CD14-positive monocyte (primary cell): ENCODE measurements around the gene MEIS1. TPM values are rescaled to one million over a fixed set of nuclear protein-coding genes. Genes with fewer than 3 reads are reported as not detected.

ENCODE experiments used
- DNase-seq, 3 donors: peaks; one replicate each; pipeline ENCODE4 v3.0.0-alpha.2; 2011 to 2022
- H2AFZ ChIP-seq: 2 replicates; pipeline ENCODE4 v1.6.0; 2012; ENCODE audit warnings: mild to moderate bottlenecking, low read depth, low read length, inconsistent platforms; ENCODE audit not compliant: insufficient read depth, poor library complexity, severe bottlenecking
- H3K27ac ChIP-seq, 2 donors: 1 replicate in 1 of 2; 2 replicates in 1 of 2; pipeline ENCODE4 v1.5.1; 2012 to 2013; ENCODE audit warnings: low read length in 2 of 2, control low read depth in 1 of 2, inconsistent platforms in 1 of 2, low read depth in 1 of 2, mild to moderate bottlenecking in 1 of 2
- H3K27me3 ChIP-seq, 2 donors: one replicate each; pipeline versions ENCODE4 v1.6.0 to v1.6.1; 2011 to 2013; ENCODE audit warnings: low read length in 2 of 2; ENCODE audit not compliant: control insufficient read depth in 2 of 2, insufficient read depth in 2 of 2
- H3K36me3 ChIP-seq, 2 donors: replicated peaks in 1 of 2; 1 replicate in 1 of 2; 2 replicates in 1 of 2; pipeline versions ENCODE4 v1.5.1 to v1.6.1; 2012 to 2013; ENCODE audit warnings: low read length in 2 of 2, control low read depth in 1 of 2, inconsistent platforms in 1 of 2, mild to moderate bottlenecking in 1 of 2; ENCODE audit not compliant: insufficient read depth in 2 of 2, control insufficient read depth in 1 of 2
- H3K4me1 ChIP-seq, 2 donors: 1 replicate in 1 of 2; 2 replicates in 1 of 2; pipeline versions ENCODE4 v1.5.1 to v1.6.1; 2012 to 2013; ENCODE audit warnings: low read length in 2 of 2, control low read depth in 1 of 2, inconsistent platforms in 1 of 2, mild to moderate bottlenecking in 1 of 2, moderate library complexity in 1 of 2; ENCODE audit not compliant: insufficient read depth in 2 of 2, control insufficient read depth in 1 of 2
- H3K4me2 ChIP-seq: replicated peaks from 2 replicates; pipeline ENCODE3; 2012; ENCODE audit warnings: low read length, moderate library complexity, mild to moderate bottlenecking; ENCODE audit not compliant: poor library complexity, severe bottlenecking; ENCODE audit errors: extremely low read depth
- H3K4me3 ChIP-seq, 3 experiments: fragments of 200-600 bp in 1 of 3; sonication (generic) in 1 of 3; replicated peaks in 1 of 3; 1 replicate in 2 of 3; 2 replicates in 1 of 3; pipeline ENCODE4 v1.5.1; 2011 to 2013; ENCODE audit warnings: low read length in 3 of 3, mild to moderate bottlenecking in 3 of 3, control low read depth in 2 of 3, low read depth in 2 of 3, inconsistent platforms in 1 of 3, moderate library complexity in 1 of 3
- H3K79me2 ChIP-seq: 2 replicates; pipeline ENCODE4 v1.6.0; 2012; ENCODE audit warnings: mild to moderate bottlenecking, control low read depth, inconsistent platforms, low read length, moderate library complexity; ENCODE audit not compliant: insufficient read depth
- H3K9ac ChIP-seq: 2 replicates; pipeline ENCODE4 v1.6.0; 2017; ENCODE audit warnings: low read length, mild to moderate bottlenecking; ENCODE audit not compliant: insufficient read depth, poor library complexity, severe bottlenecking
- H3K9me3 ChIP-seq, 2 donors: replicated peaks in 1 of 2; 1 replicate in 1 of 2; 2 replicates in 1 of 2; pipeline versions ENCODE4 v1.5.1 to v1.6.1; 2012 to 2013; ENCODE audit warnings: low read length in 2 of 2, control low read depth in 1 of 2; ENCODE audit not compliant: control insufficient read depth in 1 of 2, insufficient read depth in 1 of 2
- H4K20me1 ChIP-seq: 2 replicates; pipeline ENCODE4 v1.6.0; 2012; ENCODE audit warnings: mild to moderate bottlenecking, low read length, control low read depth, moderate library complexity; ENCODE audit not compliant: insufficient read depth
- H3K27ac Mint-ChIP-seq, 7 donors: one replicate each; pipeline ENCODE4 v1.8.0; 2020; ENCODE audit warnings: mild to moderate bottlenecking in 7 of 7, mixed read lengths in 7 of 7, moderate library complexity in 6 of 7, inconsistent platforms in 2 of 7
- H3K27me3 Mint-ChIP-seq, 3 donors: one replicate each; pipeline ENCODE4 v1.8.0; 2021 to 2022; ENCODE audit warnings: low read depth in 3 of 3, mild to moderate bottlenecking in 3 of 3, mixed read lengths in 3 of 3, moderate library complexity in 3 of 3, inconsistent platforms in 1 of 3
- H3K36me3 Mint-ChIP-seq, 2 donors: one replicate each; pipeline ENCODE4 v1.8.0; 2020; ENCODE audit warnings: mixed read lengths in 2 of 2, inconsistent platforms in 1 of 2, mild to moderate bottlenecking in 1 of 2
- H3K4me1 Mint-ChIP-seq: one replicate; pipeline ENCODE4 v1.8.0; 2020; ENCODE audit warnings: mild to moderate bottlenecking, mixed read lengths
- H3K4me3 Mint-ChIP-seq, 2 donors: one replicate each; pipeline ENCODE4 v1.8.0; 2020; ENCODE audit warnings: mild to moderate bottlenecking in 2 of 2, mixed read lengths in 2 of 2, moderate library complexity in 1 of 2
- H3K9me3 Mint-ChIP-seq, 7 donors: one replicate each; pipeline ENCODE4 v1.8.0; 2020 to 2022; ENCODE audit warnings: mixed read lengths in 7 of 7, mild to moderate bottlenecking in 6 of 7, moderate library complexity in 6 of 7, inconsistent platforms in 2 of 7
- WGBS: methylation state at CpG from one replicate; pipeline ENCODE4 v1.1.5; 2013; ENCODE audit warnings: missing lambda C conversion rate; ENCODE audit not compliant: insufficient coverage; 5-methylcytosine and 5-hydroxymethylcytosine counted together
- intact Hi-C, 2 donors: fragments of 100-400 bp; cut with micrococcal nuclease; formaldehyde crosslinking; loops; one replicate each; pipeline versions ENCODE4 v1.15.0 to v1.15.1; 2023
- polyA plus RNA-seq, 3 donors: library from polyadenylated mRNA; depleted of rRNA in 1 of 3; unstranded in 2 of 3; stranded (reverse) in 1 of 3; fragments of 300-500 nt in 2 of 3; fragments of >200 nt in 1 of 3; fragmentation: Illumina TruSeq in 2 of 3; gene quantifications; 1 replicate in 2 of 3; 2 replicates in 1 of 3; pipeline ENCODE4 v1.2.3, GENCODE V29; 2012 to 2021
- TF ChIP-seq, protein P1 (sequence below): fragments of 200-600 bp; IDR thresholded peaks from one replicate; pipeline ENCODE4 v1.8.0; 2022; ENCODE audit warnings: antibody characterized with exemption, mild to moderate bottlenecking

MEIS1 gene
- polyA plus RNA-seq, 3 donors = 0.09 to 0.40 TPM; not detected in 1

DNA sequence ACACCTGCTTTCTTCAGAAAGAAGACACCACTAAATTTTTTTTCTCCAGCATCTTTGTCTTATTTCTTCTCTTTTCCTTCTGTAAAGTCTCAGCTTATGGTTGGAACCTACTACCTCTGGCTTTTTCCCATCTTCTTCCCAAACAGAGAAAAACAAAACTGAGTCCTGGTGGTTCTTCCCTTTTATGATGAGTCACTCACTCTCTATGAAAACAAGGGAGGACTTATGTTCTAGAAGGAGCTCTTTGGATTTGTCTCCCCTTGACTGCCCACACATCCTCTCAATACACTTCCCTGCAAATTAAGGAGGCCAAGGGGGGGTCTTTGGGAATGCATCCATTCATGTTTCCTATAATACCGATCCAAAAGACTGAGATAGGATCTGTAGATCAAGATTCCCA lies 22.1 kb upstream of the MEIS1 start:
- H3K4me3 ChIP-seq = no peak overlapping the region
- intact Hi-C loops = no loop called here
- TF ChIP-seq, protein P1, sequence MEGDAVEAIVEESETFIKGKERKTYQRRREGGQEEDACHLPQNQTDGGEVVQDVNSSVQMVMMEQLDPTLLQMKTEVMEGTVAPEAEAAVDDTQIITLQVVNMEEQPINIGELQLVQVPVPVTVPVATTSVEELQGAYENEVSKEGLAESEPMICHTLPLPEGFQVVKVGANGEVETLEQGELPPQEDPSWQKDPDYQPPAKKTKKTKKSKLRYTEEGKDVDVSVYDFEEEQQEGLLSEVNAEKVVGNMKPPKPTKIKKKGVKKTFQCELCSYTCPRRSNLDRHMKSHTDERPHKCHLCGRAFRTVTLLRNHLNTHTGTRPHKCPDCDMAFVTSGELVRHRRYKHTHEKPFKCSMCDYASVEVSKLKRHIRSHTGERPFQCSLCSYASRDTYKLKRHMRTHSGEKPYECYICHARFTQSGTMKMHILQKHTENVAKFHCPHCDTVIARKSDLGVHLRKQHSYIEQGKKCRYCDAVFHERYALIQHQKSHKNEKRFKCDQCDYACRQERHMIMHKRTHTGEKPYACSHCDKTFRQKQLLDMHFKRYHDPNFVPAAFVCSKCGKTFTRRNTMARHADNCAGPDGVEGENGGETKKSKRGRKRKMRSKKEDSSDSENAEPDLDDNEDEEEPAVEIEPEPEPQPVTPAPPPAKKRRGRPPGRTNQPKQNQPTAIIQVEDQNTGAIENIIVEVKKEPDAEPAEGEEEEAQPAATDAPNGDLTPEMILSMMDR = no peak
- no peaks in the 10 kb centered on the region for H3K36me3 Mint-ChIP-seq
- H3K36me3 ChIP-seq = no peaks in the 10 kb centered on the region
- H3K9me3 ChIP-seq = no peaks in the 10 kb centered on the region
- no peaks in the 10 kb centered on the region for H4K20me1 ChIP-seq
- WGBS = no CpG with 5 or more reads among the region's 1 CpG
- no peak overlapping the region for H3K4me2 ChIP-seq
- no peaks in the 10 kb centered on the region for H3K4me1 ChIP-seq
- no peak overlapping the region for H3K27ac Mint-ChIP-seq
- peaks cover 0 to 2% (median 1%) of the 10 kb centered on the region in 3 donors for H3K27me3 Mint-ChIP-seq
- no peak overlapping the region for H3K27ac ChIP-seq
- no peaks in the 10 kb centered on the region for H3K27me3 ChIP-seq
- H3K9ac ChIP-seq = no peak overlapping the region
- no peak overlapping the region for H3K4me3 Mint-ChIP-seq
- no peaks in the 10 kb centered on the region for H3K79me2 ChIP-seq
- H3K9me3 Mint-ChIP-seq = peaks cover 0 to 3% (median 2%) of the 10 kb centered on the region in 7 donors
- H2AFZ ChIP-seq = no peak overlapping the region
- DNase-seq = no peak
- no peaks in the 10 kb centered on the region for H3K4me1 Mint-ChIP-seq

DNA sequence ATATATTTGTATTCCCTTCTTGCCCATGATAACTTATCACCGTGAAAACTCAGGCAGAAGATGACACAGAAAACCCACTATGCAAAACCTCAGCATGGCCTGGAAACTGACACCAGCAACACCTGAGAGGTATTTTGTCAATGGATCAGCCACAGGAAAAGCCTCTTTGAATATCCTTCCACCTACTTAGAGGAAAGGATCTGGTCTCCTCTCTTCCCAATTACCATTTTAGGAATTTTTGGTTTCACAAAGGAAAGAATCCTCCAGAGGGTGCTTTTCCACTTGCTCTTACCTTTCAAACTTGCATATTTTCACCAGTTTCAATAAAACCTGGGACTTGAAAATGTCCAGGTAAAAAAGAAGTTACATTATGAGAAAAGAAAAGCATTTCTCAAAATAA lies 20.0 kb upstream of the MEIS1 start:
- Histone ChIP-seq H3K4me1 (no peaks in the 10 kb centered on the region), H3K79me2 (no peaks in the 10 kb centered on the region), H3K4me2 (no peak overlapping the region), H3K9ac (no peak overlapping the region), H3K4me3 (no peak overlapping the region), H3K9me3 (no peaks in the 10 kb centered on the region), H3K27ac (no peak overlapping the region), H3K27me3 (no peaks in the 10 kb centered on the region), H4K20me1 (no peaks in the 10 kb centered on the region), H2AFZ (no peak overlapping the region), H3K36me3 (no peaks in the 10 kb centered on the region)
- Mint-ChIP-seq H3K4me1 (no peaks in the 10 kb centered on the region), H3K4me3 (no peak overlapping the region), H3K27me3 (peaks cover 1 to 4% (median 2%) of the 10 kb centered on the region in 3 donors), H3K9me3 (peaks cover 0 to 2% (median 0%) of the 10 kb centered on the region in 7 donors), H3K36me3 (no peaks in the 10 kb centered on the region), H3K27ac (no peak overlapping the region)
- TF ChIP-seq, protein P1 = no peak
- WGBS = no CpG with 5 or more reads among the region's 1 CpG
- intact Hi-C loops = no loop called here
- no peak for DNase-seq
